ENCODE measurements around the gene PRTG. TPM values are rescaled to one million over a fixed set of nuclear protein-coding genes. Genes with fewer than 3 reads are reported as not detected.

Gene PRTG
- total and polyA plus RNA-seq, 2 donors (not counting 3 experiments of a cell fraction or from before 2014, with no cell fraction given): 3.4 to 12.4 TPM

DNA sequence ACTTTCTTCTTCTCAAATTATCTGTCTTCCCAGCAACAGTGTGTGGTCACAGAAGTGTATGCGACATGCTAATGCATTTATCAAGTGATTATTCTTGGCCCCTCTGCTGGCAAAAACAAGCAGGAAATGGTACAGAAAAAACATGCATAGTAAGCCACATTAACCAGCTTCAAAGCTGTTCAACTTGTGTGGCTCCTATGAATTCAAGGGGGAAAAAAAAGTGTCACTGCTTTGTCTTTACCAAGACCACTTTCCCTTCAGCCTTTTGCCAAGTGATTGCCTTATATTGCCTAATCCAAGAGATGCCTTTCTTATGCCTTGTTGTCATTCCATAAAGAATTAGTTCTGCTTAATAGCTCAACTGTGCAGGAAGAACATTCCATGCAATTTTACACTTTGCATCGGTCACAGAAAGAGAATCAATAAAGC is 39.1 kb downstream of the PRTG start:
- H3K9ac ChIP-seq (replicated peaks; ENCODE audit: extremely low read depth, insufficient read depth, low read length): no peak overlapping the region
- H3K27me3 ChIP-seq (ENCODE audit: control insufficient read depth in 2 of 2, insufficient read depth in 2 of 2, low read length in 2 of 2): no peaks in the 10 kb centered on the region
- dilution Hi-C loops (cut with MboI; ENCODE audit: extremely low pct_ligation_motif_present, low sequenced_read_pairs) (no loop called here), intact Hi-C loops (cut with micrococcal nuclease) (no loop called here)
- no peaks in the 10 kb centered on the region for H3K79me2 ChIP-seq (ENCODE audit: control insufficient read depth, insufficient read depth, low read length)
- no peaks in the 10 kb centered on the region for H3K4me1 ChIP-seq (ENCODE audit: control insufficient read depth, extremely low read depth, insufficient read depth, low read length)
- H3K4me3 ChIP-seq (replicated peaks in 1 of 3; ENCODE audit: insufficient read depth in 1 of 3, low read depth in 1 of 3, low read length in 3 of 3): no peak overlapping the region
- no peaks in the 10 kb centered on the region for H3K36me3 ChIP-seq (ENCODE audit: control insufficient read depth in 2 of 2, extremely low read depth in 1 of 2, insufficient read depth in 2 of 2, low read length in 2 of 2)
- TF ChIP-seq, protein P1, sequence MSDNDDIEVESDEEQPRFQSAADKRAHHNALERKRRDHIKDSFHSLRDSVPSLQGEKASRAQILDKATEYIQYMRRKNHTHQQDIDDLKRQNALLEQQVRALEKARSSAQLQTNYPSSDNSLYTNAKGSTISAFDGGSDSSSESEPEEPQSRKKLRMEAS (IDR thresholded peaks at IDR 0.05; ENCODE audit: insufficient read depth, insufficient read length): no peak
- TF ChIP-seq GATA2 (IDR thresholded peaks at IDR 0.05; ENCODE audit: insufficient read depth, insufficient read length, low read depth, low read length): no peak
- no peak for TF ChIP-seq EZH2 (IDR thresholded peaks at IDR 0.05; ENCODE audit: borderline replicate concordance, low read depth, low read length, severe bottlenecking)
- TF ChIP-seq POLR2A (IDR thresholded peaks at IDR 0.05; ENCODE audit: low read depth, low read length): no peak
- TF ChIP-seq JUN (IDR thresholded peaks at IDR 0.05; ENCODE audit: borderline replicate concordance, insufficient read depth, insufficient read length, low read depth): no peak
- no peak for TF ChIP-seq POLR2AphosphoS5 (IDR thresholded peaks at IDR 0.05; ENCODE audit: insufficient read depth, low read depth, low read length)
- TF ChIP-seq MYC (IDR thresholded peaks at IDR 0.05; ENCODE audit: low read depth, low read length): no peak
- DNase-seq (ENCODE audit: low read depth, low spot score) (no peak), FAIRE-seq (no peak)
- POLR2A ChIA-PET: interaction anchor here (0.5 kb wide), 1 partner anchor 11 kb away, joined by 3 read pairs; no protein-coding TSS in a partner anchor
- H3K4me2 ChIP-seq (ENCODE audit: insufficient read depth, low read length): no peak overlapping the region
- no TSS peak for BruUV-seq (replicated peaks)
- no peaks in the 10 kb centered on the region for H3K9me1 ChIP-seq (replicated peaks; ENCODE audit: control insufficient read depth, extremely low read depth, insufficient read depth, low read length)
- CTCF ChIA-PET: interaction anchor here (1.0 to 1.7 kb wide), 3 partner anchors 10 to 142 kb away, joined by 3 to 6 read pairs (median 4); no protein-coding TSS in a partner anchor
- no peak overlapping the region for H3K27ac ChIP-seq (ENCODE audit: insufficient read depth, low read depth, low read length)
- no peak overlapping the region for H2AFZ ChIP-seq (ENCODE audit: low read depth, low read length)
- no peaks in the 10 kb centered on the region for H3K9me3 ChIP-seq (replicated peaks; ENCODE audit: control insufficient read depth, insufficient read depth, low read length)
- H4K20me1 ChIP-seq (replicated peaks; ENCODE audit: control insufficient read depth, extremely low read depth, insufficient read depth, low read length): peaks cover 2% of the 10 kb centered on the region

DNA sequence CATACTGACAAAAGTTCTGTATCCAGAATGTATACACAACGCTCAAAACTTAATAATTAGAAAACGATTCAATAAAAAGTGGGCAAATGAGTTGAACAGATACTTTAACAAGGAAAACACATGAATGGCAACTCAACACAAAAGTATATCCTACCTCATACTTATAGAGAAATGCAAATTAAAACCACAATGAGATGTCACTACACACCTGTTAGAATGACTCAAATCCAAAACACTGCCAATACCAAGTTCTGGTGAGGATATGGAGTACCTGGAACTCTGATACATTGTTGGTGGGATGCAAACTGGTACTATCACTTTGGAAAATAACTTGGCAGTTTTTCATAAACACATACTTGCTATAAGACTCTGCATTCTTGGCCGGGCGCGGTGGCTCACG is 42.1 kb downstream of the PRTG start:
- Histone ChIP-seq H3K36me3 (ENCODE audit: control insufficient read depth in 2 of 2, extremely low read depth in 1 of 2, insufficient read depth in 2 of 2, low read length in 2 of 2) (no peaks in the 10 kb centered on the region), H3K27ac (ENCODE audit: insufficient read depth, low read depth, low read length) (no peak overlapping the region), H3K9me1 (replicated peaks; ENCODE audit: control insufficient read depth, extremely low read depth, insufficient read depth, low read length) (no peaks in the 10 kb centered on the region), H3K4me1 (ENCODE audit: control insufficient read depth, extremely low read depth, insufficient read depth, low read length) (no peaks in the 10 kb centered on the region), H3K4me3 (replicated peaks in 1 of 3; ENCODE audit: insufficient read depth in 1 of 3, low read depth in 1 of 3, low read length in 3 of 3) (no peak overlapping the region), H4K20me1 (replicated peaks; ENCODE audit: control insufficient read depth, extremely low read depth, insufficient read depth, low read length) (peaks cover 2% of the 10 kb centered on the region), H3K4me2 (ENCODE audit: insufficient read depth, low read length) (no peak overlapping the region), H2AFZ (ENCODE audit: low read depth, low read length) (no peak overlapping the region), H3K79me2 (ENCODE audit: control insufficient read depth, insufficient read depth, low read length) (no peaks in the 10 kb centered on the region), H3K27me3 (ENCODE audit: control insufficient read depth in 2 of 2, insufficient read depth in 2 of 2, low read length in 2 of 2) (no peaks in the 10 kb centered on the region), H3K9me3 (replicated peaks; ENCODE audit: control insufficient read depth, insufficient read depth, low read length) (no peaks in the 10 kb centered on the region), H3K9ac (replicated peaks; ENCODE audit: extremely low read depth, insufficient read depth, low read length) (no peak overlapping the region)
- dilution Hi-C loops (cut with MboI; ENCODE audit: extremely low pct_ligation_motif_present, low sequenced_read_pairs): no loop called here
- no TSS peak for BruUV-seq (replicated peaks)
- DNase-seq (ENCODE audit: low read depth, low spot score): no peak
- no peak for FAIRE-seq
- intact Hi-C loops (cut with micrococcal nuclease): no loop called here
- ChIA-PET POLR2A (no interaction called here), CTCF (no interaction called here)
- TF ChIP-seq, protein P2, sequence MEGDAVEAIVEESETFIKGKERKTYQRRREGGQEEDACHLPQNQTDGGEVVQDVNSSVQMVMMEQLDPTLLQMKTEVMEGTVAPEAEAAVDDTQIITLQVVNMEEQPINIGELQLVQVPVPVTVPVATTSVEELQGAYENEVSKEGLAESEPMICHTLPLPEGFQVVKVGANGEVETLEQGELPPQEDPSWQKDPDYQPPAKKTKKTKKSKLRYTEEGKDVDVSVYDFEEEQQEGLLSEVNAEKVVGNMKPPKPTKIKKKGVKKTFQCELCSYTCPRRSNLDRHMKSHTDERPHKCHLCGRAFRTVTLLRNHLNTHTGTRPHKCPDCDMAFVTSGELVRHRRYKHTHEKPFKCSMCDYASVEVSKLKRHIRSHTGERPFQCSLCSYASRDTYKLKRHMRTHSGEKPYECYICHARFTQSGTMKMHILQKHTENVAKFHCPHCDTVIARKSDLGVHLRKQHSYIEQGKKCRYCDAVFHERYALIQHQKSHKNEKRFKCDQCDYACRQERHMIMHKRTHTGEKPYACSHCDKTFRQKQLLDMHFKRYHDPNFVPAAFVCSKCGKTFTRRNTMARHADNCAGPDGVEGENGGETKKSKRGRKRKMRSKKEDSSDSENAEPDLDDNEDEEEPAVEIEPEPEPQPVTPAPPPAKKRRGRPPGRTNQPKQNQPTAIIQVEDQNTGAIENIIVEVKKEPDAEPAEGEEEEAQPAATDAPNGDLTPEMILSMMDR (IDR thresholded peaks at IDR 0.05; ENCODE audit: extremely low read depth in 1 of 2, insufficient read depth in 1 of 2, low read depth in 1 of 2, low read length in 2 of 2): no peak
- TF ChIP-seq GATA2 (IDR thresholded peaks at IDR 0.05; ENCODE audit: insufficient read depth, insufficient read length, low read depth, low read length) (no peak), POLR2AphosphoS5 (IDR thresholded peaks at IDR 0.05; ENCODE audit: insufficient read depth, low read depth, low read length) (no peak), POLR2A (IDR thresholded peaks at IDR 0.05; ENCODE audit: low read depth, low read length) (no peak), JUN (IDR thresholded peaks at IDR 0.05; ENCODE audit: borderline replicate concordance, insufficient read depth, insufficient read length, low read depth) (no peak), EZH2 (IDR thresholded peaks at IDR 0.05; ENCODE audit: borderline replicate concordance, low read depth, low read length, severe bottlenecking) (no peak), MYC (IDR thresholded peaks at IDR 0.05; ENCODE audit: low read depth, low read length) (no peak), FOS (IDR thresholded peaks at IDR 0.05; ENCODE audit: borderline replicate concordance, insufficient read depth, low read length) (no peak)
- TF ChIP-seq, protein P1 (IDR thresholded peaks at IDR 0.05; ENCODE audit: insufficient read depth, insufficient read length): no peak

All from endothelial cell of umbilical vein (primary cell).